K562 (cell line): ENCODE results near the gene BEST1. TPM values are rescaled to one million over a fixed set of nuclear protein-coding genes. Genes with fewer than 3 reads are reported as not detected.
A peak's percentile ranks its signal among the peaks of the same experiment; 100 is the strongest.

Experiments
- ATAC-seq: fragments of 200-7000 bp; cut with Tn5 transposase; 3 replicates; pipeline ENCODE4 v1.9.1; 2020; ENCODE audit warnings: moderate library complexity
- BruUV-seq: library from RNA; stranded (reverse); fragments of 400-500 nt; replicated peaks from 2 replicates; lab custom pipeline; 2021; lab: Mats Ljungman, UMichigan
- CTCF ChIA-PET: fragments of 300-600 bp; formaldehyde crosslinking; extraction: SDS; loops from one replicate; lab custom pipeline; 2021; ENCODE audit warnings: low intra/inter-chr PET ratio; lab: Yijun Ruan, JAX
- POLR2A ChIA-PET: fragments of 300-600, 350-650 bp; sonication (Branson Sonifier 250); formaldehyde crosslinking; extraction: SDS; loops from one replicate; lab custom pipeline; 2021; ENCODE audit warnings: antibody characterized with exemption, inconsistent platforms; lab: Yijun Ruan, JAX
- DNase-seq, 4 experiments: peaks; one replicate each; pipeline versions ENCODE4 v3.0.0 to v3.0.0-alpha.2; 2011 to 2018; ENCODE audit warnings: low spot score in 3 of 4, mixed read lengths in 3 of 4; ENCODE audit errors: extremely low read depth in 1 of 4
- FAIRE-seq: peaks from 2 replicates; lab custom pipeline; 2011; peaks lifted over from hg19 to GRCh38; lab: Jason Lieb, UNC
- H2AFZ ChIP-seq: 2 replicates; pipeline ENCODE4 v1.6.0; 2011; ENCODE audit warnings: low read depth, low read length, control low read depth, inconsistent platforms
- H3K27ac ChIP-seq: fragments of 200-600 bp; 3 replicates; pipeline ENCODE4 v1.8.0; 2011; ENCODE audit warnings: low read depth, mild to moderate bottlenecking, control low read depth, inconsistent platforms, low read length, moderate library complexity, mixed read lengths; ENCODE audit errors: extremely low read depth
- H3K27me3 ChIP-seq, 2 experiments: fragments of 300-600 bp in 1 of 2; 2 replicates in 1 of 2; 3 replicates in 1 of 2; pipeline versions ENCODE4 v1.6.0 to v1.8.0; 2011; ENCODE audit warnings: inconsistent platforms in 2 of 2, low read length in 2 of 2, mild to moderate bottlenecking in 1 of 2, mixed read lengths in 1 of 2, moderate library complexity in 1 of 2; ENCODE audit not compliant: control insufficient read depth in 2 of 2, insufficient read depth in 2 of 2
- H3K36me3 ChIP-seq: fragments of 300-600 bp; 3 replicates; pipeline ENCODE4 v1.8.0; 2011; ENCODE audit warnings: mild to moderate bottlenecking, low read length, inconsistent platforms; ENCODE audit not compliant: control insufficient read depth, insufficient read depth
- H3K4me1 ChIP-seq, 2 experiments: fragments of 200-600 bp in 1 of 2; replicated peaks in 1 of 2; 2 replicates in 1 of 2; 3 replicates in 1 of 2; pipeline versions ENCODE4 v1.5.1 to v1.8.0; 2011; ENCODE audit warnings: inconsistent platforms in 2 of 2, low read length in 2 of 2, mild to moderate bottlenecking in 1 of 2, mixed read lengths in 1 of 2, moderate library complexity in 1 of 2; ENCODE audit not compliant: control insufficient read depth in 2 of 2, insufficient read depth in 2 of 2
- H3K4me2 ChIP-seq: 2 replicates; pipeline ENCODE4 v1.6.1; 2011; ENCODE audit warnings: low read length, control low read depth, inconsistent platforms, mixed read lengths; ENCODE audit not compliant: insufficient read depth
- H3K4me3 ChIP-seq: fragments of 200-600 bp; sonication (generic), shearing (Covaris generic); 2 replicates; pipeline ENCODE4 v1.5.1; 2016; ENCODE audit warnings: control low read depth, inconsistent platforms
- H3K79me2 ChIP-seq: fragments of 200-600 bp; 3 replicates; pipeline ENCODE4 v1.8.0; 2011; ENCODE audit warnings: low read length, inconsistent platforms; ENCODE audit not compliant: control insufficient read depth, insufficient read depth
- H3K9ac ChIP-seq, 2 experiments: 2 replicates each; pipeline versions ENCODE4 v1.6.0 to v1.6.1; 2011; ENCODE audit warnings: low read depth in 2 of 2, low read length in 2 of 2, control low read depth in 1 of 2, inconsistent platforms in 1 of 2, mild to moderate bottlenecking in 1 of 2, mixed read lengths in 1 of 2; ENCODE audit not compliant: insufficient read depth in 1 of 2
- H3K9me1 ChIP-seq: one replicate; pipeline ENCODE4 v1.6.0; 2011; ENCODE audit warnings: inconsistent platforms, mild to moderate bottlenecking, low read length, moderate library complexity; ENCODE audit not compliant: control insufficient read depth, insufficient read depth
- H3K9me3 ChIP-seq: replicated peaks from 2 replicates; pipeline ENCODE4 v1.5.1; 2011; ENCODE audit warnings: low read depth, low read length, inconsistent platforms; ENCODE audit not compliant: control insufficient read depth, insufficient read depth
- H4K20me1 ChIP-seq: replicated peaks from 2 replicates; pipeline ENCODE4 v1.6.1; 2011; ENCODE audit warnings: low read length, inconsistent platforms, mixed read lengths; ENCODE audit not compliant: control insufficient read depth, insufficient read depth
- POLR3G ChIP-seq: IDR thresholded peaks from 2 replicates; pipeline ENCODE4 v1.6.1; 2011; ENCODE audit not compliant: insufficient read length, insufficient replicate concordance; ENCODE audit errors: extremely low read depth
- TOE1 ChIP-seq, 2 experiments: fragments of 450-650 bp in 1 of 2; sonication (generic) in 1 of 2; formaldehyde crosslinking in 1 of 2; IDR thresholded peaks; 2 replicates each; pipeline versions ENCODE4 v1.7.1 to v1.8.0; 2016 to 2022; ENCODE audit warnings: borderline replicate concordance in 2 of 2, mild to moderate bottlenecking in 2 of 2, antibody characterized with exemption in 1 of 2, inconsistent platforms in 1 of 2, low read depth in 1 of 2, missing genetic modification reagents in 1 of 2, moderate library complexity in 1 of 2
- ZNF24 ChIP-seq: fragments of 450-650 bp; IDR thresholded peaks from 2 replicates; pipeline ENCODE4 v1.6.1; 2016
- ZNF263 ChIP-seq: sonication (generic); formaldehyde crosslinking; IDR thresholded peaks from 2 replicates; pipeline ENCODE4 v1.8.0; 2022; ENCODE audit warnings: mild to moderate bottlenecking, missing genetic modification reagents, borderline replicate concordance
- WGBS: fragments of 100-300 bp; shearing (Covaris generic); methylation state at CpG from one replicate; pipeline ENCODE4 v1.1.6; 2016; ENCODE audit warnings: low coverage, mixed read lengths; ENCODE audit not compliant: insufficient coverage; ENCODE audit errors: missing lambda C conversion rate; 5-methylcytosine and 5-hydroxymethylcytosine counted together
- in situ Hi-C: fragments of 300-500 bp; cut with MboI; formaldehyde crosslinking; loops from 4 replicates; pipeline ENCODE4 v1.15.0; 2018; ENCODE audit warnings: inconsistent platforms, mixed read lengths
- intact Hi-C: fragments of 100-400 bp; cut with micrococcal nuclease; formaldehyde crosslinking; loops from 2 replicates; pipeline ENCODE4 v1.14.2; 2022
- polyA plus RNA-seq, 8 experiments: library from polyadenylated mRNA; depleted of rRNA in 4 of 8; stranded (reverse) in 5 of 8; unstranded in 3 of 8; fragments of >200 nt; fragmentation: Nextera tagmentation in 2 of 8; fragmentation: Illumina TruSeq in 1 of 8; extraction: Ambion mirVana in 2 of 8; extraction: Trizol in 1 of 8; gene quantifications; 2 replicates each; pipeline versions ENCODE4 v1.2.1 to v1.2.3, GENCODE V29; 2011 to 2014; ENCODE audit warnings: inconsistent platforms in 1 of 8, missing spikeins in 1 of 8
- total RNA-seq, 7 experiments: library from RNA; depleted of rRNA in 6 of 7; stranded (reverse); fragments of >200 nt in 6 of 7; fragmentation: Illumina TruSeq in 2 of 7; extraction: Trizol in 2 of 7; gene quantifications; 2 replicates each; pipeline versions ENCODE4 v1.2.1 to v1.2.3, GENCODE V29; 2011 to 2021; ENCODE audit warnings: low replicate concordance in 1 of 7
- TF ChIP-seq, protein P1 (sequence below): fragments of 450-650 bp; IDR thresholded peaks from 2 replicates; pipeline ENCODE4 v1.6.1; 2016

Gene BEST1
- total and polyA plus RNA-seq, 9 of the 15 experiments (the other 6 are each of a cell fraction or from before 2014, with no cell fraction given) = 0.07 to 1.3 (median 0.40) TPM

DNA sequence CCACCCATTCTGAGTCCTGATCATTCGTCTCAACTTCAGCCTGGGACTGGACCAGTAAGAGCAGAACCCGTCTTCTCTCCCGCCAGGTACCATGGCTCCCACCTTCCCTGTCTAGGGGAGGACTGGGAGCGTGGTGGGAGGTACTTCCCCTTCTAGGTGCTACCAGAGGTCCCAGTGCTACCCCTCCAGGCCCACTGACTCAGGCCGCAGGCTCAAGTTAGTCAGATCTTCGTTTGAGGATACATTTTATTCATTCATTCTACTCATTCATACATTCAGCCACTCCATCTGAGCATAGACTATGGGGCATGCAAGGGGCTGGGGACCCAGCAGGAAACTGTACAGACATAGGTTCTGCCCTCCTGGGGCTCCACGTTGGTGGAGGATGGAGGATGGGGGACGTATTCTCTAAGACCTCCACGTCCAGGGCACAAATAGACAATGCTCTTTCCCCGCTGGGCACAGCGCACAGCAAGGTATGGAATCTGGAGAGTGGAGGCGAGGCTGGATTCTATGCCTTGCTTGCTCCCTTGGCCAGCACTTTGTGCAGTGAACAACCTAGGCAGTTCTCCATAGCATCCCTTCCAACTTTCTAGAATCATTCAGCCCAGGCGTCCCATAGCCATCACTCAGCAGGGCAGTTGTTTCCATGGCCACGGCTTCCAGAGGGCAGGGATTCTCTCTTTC, 31.8 kb upstream of the BEST1 start:
- 46% methylated on average over 14 of the region's 14 CpGs for WGBS
- CTCF ChIA-PET = no interaction called here
- Histone ChIP-seq H3K27ac (peak overlapping the region; percentile 71), H3K4me3 (peak overlapping the region; percentile 63), H3K79me2 (peaks cover 67% of the 10 kb centered on the region), H2AFZ (0 out of 2 replicates have a peak overlapping the region, but pooled peaks have one; percentile 55), H3K4me2 (peak overlapping the region; percentile 96), H3K27me3 (no peaks in the 10 kb centered on the region), H4K20me1 (peaks cover 5% of the 10 kb centered on the region; the same call in 1 of the 2 replicates), H3K9me3 (no peaks in the 10 kb centered on the region), H3K9me1 (no peaks in the 10 kb centered on the region), H3K36me3 (peaks cover 7% of the 10 kb centered on the region; the same call in 2 of the 3 replicates), H3K9ac (peak overlapping the region; percentile 60 to 80; a peak in 3 of 4 replicates), H3K4me1 (peaks cover 52 to 86% of the 10 kb centered on the region in 2 experiments)
- in situ Hi-C loops (no loop called here), intact Hi-C loops (no loop called here)
- ATAC-seq (no peak), FAIRE-seq (no peak), DNase-seq (no peak)
- BruUV-seq = no TSS peak
- POLR2A ChIA-PET = interaction anchor here (0.5 to 2.2 kb wide), 5 partner anchors 10 to 46 kb away, joined by 3 to 11 read pairs (median 6); partner anchors contain the start of gene BEST1
- peak; percentile 55; the same call in 1 of the 2 replicates for TF ChIP-seq ZNF24
- peak; percentile 49 for TF ChIP-seq ZNF263 (CRISPR knock-in tag)
- no peak for TF ChIP-seq TOE1 (IDR thresholded peaks at IDR 0.05; ENCODE audit: borderline replicate concordance)
- no peak for TF ChIP-seq TOE1 (CRISPR knock-in tag; IDR thresholded peaks at IDR 0.05; ENCODE audit: borderline replicate concordance, low read depth)
- TF ChIP-seq POLR3G = no peak
- TF ChIP-seq, protein P1, sequence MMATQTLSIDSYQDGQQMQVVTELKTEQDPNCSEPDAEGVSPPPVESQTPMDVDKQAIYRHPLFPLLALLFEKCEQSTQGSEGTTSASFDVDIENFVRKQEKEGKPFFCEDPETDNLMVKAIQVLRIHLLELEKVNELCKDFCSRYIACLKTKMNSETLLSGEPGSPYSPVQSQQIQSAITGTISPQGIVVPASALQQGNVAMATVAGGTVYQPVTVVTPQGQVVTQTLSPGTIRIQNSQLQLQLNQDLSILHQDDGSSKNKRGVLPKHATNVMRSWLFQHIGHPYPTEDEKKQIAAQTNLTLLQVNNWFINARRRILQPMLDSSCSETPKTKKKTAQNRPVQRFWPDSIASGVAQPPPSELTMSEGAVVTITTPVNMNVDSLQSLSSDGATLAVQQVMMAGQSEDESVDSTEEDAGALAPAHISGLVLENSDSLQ = 0 out of 2 replicates have a peak, but pooled peaks have one; percentile 8
